Loucy (cell line): ENCODE results near the gene TAS2R46.

ENCODE experiments used
- H2AFZ ChIP-seq: fragments of 200-600 bp; sonication (generic); 2 replicates; pipeline ENCODE4 v1.6.0; 2016; ENCODE audit warnings: antibody characterized with exemption, mild to moderate bottlenecking, low read length, moderate library complexity
- H3F3A ChIP-seq: fragments of 200-600 bp; 2 replicates; pipeline ENCODE4 v1.6.0; 2016; ENCODE audit warnings: antibody characterized with exemption, low read depth, mild to moderate bottlenecking
- H3K27me3 ChIP-seq: fragments of 200-600 bp; sonication (generic); 2 replicates; pipeline ENCODE4 v1.6.1; 2014; ENCODE audit warnings: low read length, mild to moderate bottlenecking; ENCODE audit not compliant: insufficient read depth, poor library complexity, severe bottlenecking
- H3K36me3 ChIP-seq: fragments of 200-600 bp; sonication (generic); 2 replicates; pipeline ENCODE4 v1.6.1; 2016; ENCODE audit warnings: low read length; ENCODE audit not compliant: insufficient read depth
- H3K4me1 ChIP-seq: fragments of 200-600 bp; sonication (generic); 2 replicates; pipeline ENCODE4 v1.5.1; 2014; ENCODE audit warnings: low read length, mild to moderate bottlenecking; ENCODE audit not compliant: insufficient read depth, poor library complexity, severe bottlenecking
- H3K4me2 ChIP-seq: fragments of 200-600 bp; sonication (generic); 2 replicates; pipeline ENCODE4 v1.6.0; 2014; ENCODE audit warnings: antibody characterized with exemption, low read length, low read depth, mild to moderate bottlenecking; ENCODE audit not compliant: poor library complexity, severe bottlenecking
- H3K4me3 ChIP-seq: fragments of 200-600 bp; sonication (generic); 2 replicates; pipeline ENCODE4 v1.5.1; 2014; ENCODE audit warnings: low read length, mild to moderate bottlenecking, mixed read lengths; ENCODE audit not compliant: poor library complexity, severe bottlenecking
- H3K79me2 ChIP-seq: fragments of 200-600 bp; sonication (generic); 2 replicates; pipeline ENCODE4 v1.6.1; 2014; ENCODE audit warnings: low read length; ENCODE audit not compliant: insufficient read depth
- H3K9ac ChIP-seq: fragments of 200-600 bp; sonication (generic); 2 replicates; pipeline ENCODE4 v1.6.0; 2014; ENCODE audit warnings: mild to moderate bottlenecking, low read depth, low read length, moderate library complexity; ENCODE audit not compliant: poor library complexity, severe bottlenecking
- H3K9me2 ChIP-seq: fragments of 200-600 bp; sonication (generic); replicated peaks from 2 replicates; pipeline ENCODE4 v1.6.1; 2016; ENCODE audit warnings: low read depth, low read length, mixed read lengths
- H3K9me3 ChIP-seq: fragments of 200-600 bp; sonication (generic); 2 replicates; pipeline ENCODE4 v1.6.1; 2014; ENCODE audit warnings: mild to moderate bottlenecking, antibody characterized with exemption, low read length, low read depth; ENCODE audit not compliant: insufficient read depth
- H4K20me1 ChIP-seq: fragments of 200-600 bp; sonication (generic); 2 replicates; pipeline ENCODE4 v1.6.0; 2014; ENCODE audit warnings: antibody characterized with exemption, low read length, mild to moderate bottlenecking; ENCODE audit not compliant: insufficient read depth, poor library complexity, severe bottlenecking
- CTCF ChIP-seq: fragments of 200-600 bp; sonication (generic); conservative IDR thresholded peaks from 2 replicates; pipeline ENCODE4 v1.5.1; 2014; ENCODE audit warnings: mild to moderate bottlenecking, antibody characterized with exemption, low read length
- EZH2phosphoT487 ChIP-seq: fragments of 200-600 bp; IDR thresholded peaks from 2 replicates; pipeline ENCODE4 v1.6.1; 2018; ENCODE audit warnings: antibody characterized with exemption, mild to moderate bottlenecking, moderate library complexity, borderline replicate concordance

The TAS2R46 gene

GRCh38 chr12:11070999-11071398 lies 8.9 kb upstream of the TAS2R46 start:
- no peak overlapping the region for H3K9ac ChIP-seq
- H4K20me1 ChIP-seq = no peaks in the 10 kb centered on the region
- no peaks in the 10 kb centered on the region for H3K9me2 ChIP-seq
- H2AFZ ChIP-seq = no peak overlapping the region
- no peaks in the 10 kb centered on the region for H3F3A ChIP-seq
- H3K4me2 ChIP-seq = no peak overlapping the region
- TF ChIP-seq CTCF (no peak), EZH2phosphoT487 (no peak)
- no peaks in the 10 kb centered on the region for H3K27me3 ChIP-seq
- H3K9me3 ChIP-seq = no peaks in the 10 kb centered on the region
- no peaks in the 10 kb centered on the region for H3K4me1 ChIP-seq
- no peak overlapping the region for H3K4me3 ChIP-seq
- H3K79me2 ChIP-seq = no peaks in the 10 kb centered on the region
- H3K36me3 ChIP-seq = no peaks in the 10 kb centered on the region

GRCh38 chr12:11069854-11070365 lies 7.8 kb upstream of the TAS2R46 start:
- Histone ChIP-seq H3K9ac (no peak overlapping the region), H3K9me2 (no peaks in the 10 kb centered on the region), H4K20me1 (no peaks in the 10 kb centered on the region), H3K4me1 (no peaks in the 10 kb centered on the region), H3F3A (no peaks in the 10 kb centered on the region), H2AFZ (no peak overlapping the region), H3K4me2 (no peak overlapping the region), H3K4me3 (no peak overlapping the region), H3K79me2 (no peaks in the 10 kb centered on the region), H3K9me3 (no peaks in the 10 kb centered on the region), H3K27me3 (no peaks in the 10 kb centered on the region), H3K36me3 (no peaks in the 10 kb centered on the region)
- no peak for TF ChIP-seq CTCF
- TF ChIP-seq EZH2phosphoT487 = no peak

GRCh38 chr12:11067514-11067913 lies 5.4 kb upstream of the TAS2R46 start:
- Histone ChIP-seq H3K9me2 (no peaks in the 10 kb centered on the region), H3K4me3 (no peak overlapping the region), H3K36me3 (no peaks in the 10 kb centered on the region), H3F3A (no peaks in the 10 kb centered on the region), H3K4me2 (no peak overlapping the region), H4K20me1 (no peaks in the 10 kb centered on the region), H3K9ac (no peak overlapping the region), H2AFZ (no peak overlapping the region), H3K4me1 (no peaks in the 10 kb centered on the region), H3K9me3 (no peaks in the 10 kb centered on the region), H3K79me2 (no peaks in the 10 kb centered on the region), H3K27me3 (no peaks in the 10 kb centered on the region)
- TF ChIP-seq CTCF (no peak), EZH2phosphoT487 (no peak)
